ENCODE data around the gene KCTD1.

GRCh38 chr18:26502823-26503222 lies 45.5 kb downstream of the KCTD1 start:
- TF ChIP-seq EZH2 (IDR thresholded peaks at IDR 0.05; ENCODE audit: borderline replicate concordance, low read depth, low read length, poor library complexity, severe bottlenecking), result no peak
- no peak for TF ChIP-seq CTCF (conservative IDR thresholded peaks at IDR 0.05; ENCODE audit: low read depth, low read length)
